ENCODE results near the gene IVD. TPM values are rescaled to one million over a fixed set of nuclear protein-coding genes. Genes with fewer than 3 reads are reported as not detected.

The IVD gene
- total and polyA plus RNA-seq, 9 of the 15 experiments (the other 6 are each of a cell fraction or from before 2014, with no cell fraction given) = 0.15 to 4.5 (median 2.4) TPM

- TF ChIP-seq HIVEP1 (CRISPR knock-in tag; IDR thresholded peaks at IDR 0.05) = no peak
- no peak for TF ChIP-seq ARID3B (CRISPR knock-in tag; IDR thresholded peaks at IDR 0.05; ENCODE audit: borderline replicate concordance)
- no peak for TF ChIP-seq CTBP1 (IDR thresholded peaks at IDR 0.05; ENCODE audit: borderline replicate concordance)
- no peak for TF ChIP-seq PPARD (CRISPR knock-in tag; IDR thresholded peaks at IDR 0.05)
- no peak for TF ChIP-seq NCOR1 (IDR thresholded peaks at IDR 0.05)
- no peak for TF ChIP-seq YBX1 (IDR thresholded peaks at IDR 0.05)
- no peak for TF ChIP-seq MLLT1 (IDR thresholded peaks at IDR 0.05)
- no peak for TF ChIP-seq DEAF1 (CRISPR knock-in tag; IDR thresholded peaks at IDR 0.05)
- no peak for TF ChIP-seq SRF (CRISPR knock-in tag; IDR thresholded peaks at IDR 0.05)
- no peak for TF ChIP-seq ZFP91 (CRISPR knock-in tag; IDR thresholded peaks at IDR 0.05)
These were observed 54.8 kb downstream of the IVD start (continued) for GRCh38 chr15:40460404-40460803.
